Measurements from ENCODE around the gene SENP1. TPM values are rescaled to one million over a fixed set of nuclear protein-coding genes. Genes with fewer than 3 reads are reported as not detected.

SENP1 gene
- total RNA-seq, 1 experiment from 2014 or later = 41.6 TPM

- no TSS peak for BruUV-seq (replicated peaks)
- Histone ChIP-seq H3K4me3 (ENCODE audit: low read depth, low read length, poor library complexity, severe bottlenecking) (no peak overlapping the region), H3K27ac (ENCODE audit: low read depth, low read length, poor library complexity, severe bottlenecking) (no peak overlapping the region), H3K36me3 (ENCODE audit: insufficient read depth, low read length, poor library complexity, severe bottlenecking) (peaks cover 43% of the 10 kb centered on the region), H3K27me3 (replicated peaks; ENCODE audit: insufficient read depth, low read depth, low read length, poor library complexity) (no peaks in the 10 kb centered on the region), H3K9me3 (ENCODE audit: low read depth, low read length, poor library complexity, severe bottlenecking) (no peaks in the 10 kb centered on the region), H3K4me1 (ENCODE audit: insufficient read depth, low read length, poor library complexity, severe bottlenecking) (no peaks in the 10 kb centered on the region)
- DNase-seq (ENCODE audit: low spot score) = no peak
- TF ChIP-seq CTCF (conservative IDR thresholded peaks at IDR 0.05; ENCODE audit: low read depth, low read length) = no peak
- no peak for TF ChIP-seq EZH2 (IDR thresholded peaks at IDR 0.05; ENCODE audit: borderline replicate concordance, low read depth, low read length, poor library complexity, severe bottlenecking)
- ChIA-PET CTCF (no interaction called here), POLR2A (ENCODE audit: low non-redundant PET) (no interaction called here)
- intact Hi-C loops (cut with micrococcal nuclease; ENCODE audit: unreplicated experiment) = no loop called here
Observed at GRCh38 chr12:48072266-48072665, 33.6 kb downstream of the SENP1 start.

GRCh38 chr12:48071808-48072207 is 34.1 kb downstream of the SENP1 start:
- no peak for TF ChIP-seq CTCF (conservative IDR thresholded peaks at IDR 0.05; ENCODE audit: low read depth, low read length)
- TF ChIP-seq EZH2 (IDR thresholded peaks at IDR 0.05; ENCODE audit: borderline replicate concordance, low read depth, low read length, poor library complexity, severe bottlenecking) = no peak
- peaks cover 47% of the 10 kb centered on the region for H3K36me3 ChIP-seq (ENCODE audit: insufficient read depth, low read length, poor library complexity, severe bottlenecking)
- no peaks in the 10 kb centered on the region for H3K4me1 ChIP-seq (ENCODE audit: insufficient read depth, low read length, poor library complexity, severe bottlenecking)
- H3K27ac ChIP-seq (ENCODE audit: low read depth, low read length, poor library complexity, severe bottlenecking) = no peak overlapping the region
- ChIA-PET CTCF (no interaction called here), POLR2A (ENCODE audit: low non-redundant PET) (interaction anchor here (0.5 kb wide), 1 partner anchor 34 kb away, joined by 3 read pairs; the partner anchor contains the start of gene SENP1)
- DNase-seq (ENCODE audit: low spot score) = no peak
- BruUV-seq (replicated peaks) = no TSS peak
- no peaks in the 10 kb centered on the region for H3K27me3 ChIP-seq (replicated peaks; ENCODE audit: insufficient read depth, low read depth, low read length, poor library complexity)
- H3K9me3 ChIP-seq (ENCODE audit: low read depth, low read length, poor library complexity, severe bottlenecking) = no peaks in the 10 kb centered on the region
- no peak overlapping the region for H3K4me3 ChIP-seq (ENCODE audit: low read depth, low read length, poor library complexity, severe bottlenecking)
- intact Hi-C loops (cut with micrococcal nuclease; ENCODE audit: unreplicated experiment) = no loop called here

- H3K4me1 ChIP-seq (ENCODE audit: insufficient read depth, low read length, poor library complexity, severe bottlenecking) = no peaks in the 10 kb centered on the region
- POLR2A ChIA-PET (ENCODE audit: low non-redundant PET) = no interaction called here
- no TSS peak for BruUV-seq (replicated peaks)
- DNase-seq (ENCODE audit: low spot score) = no peak
- no peak overlapping the region for H3K27ac ChIP-seq (ENCODE audit: low read depth, low read length, poor library complexity, severe bottlenecking)
- CTCF ChIA-PET = no interaction called here
- no peaks in the 10 kb centered on the region for H3K27me3 ChIP-seq (replicated peaks; ENCODE audit: insufficient read depth, low read depth, low read length, poor library complexity)
- intact Hi-C loops (cut with micrococcal nuclease; ENCODE audit: unreplicated experiment) = no loop called here
- H3K4me3 ChIP-seq (ENCODE audit: low read depth, low read length, poor library complexity, severe bottlenecking) = no peak overlapping the region
- H3K36me3 ChIP-seq (ENCODE audit: insufficient read depth, low read length, poor library complexity, severe bottlenecking) = peaks cover 54% of the 10 kb centered on the region
- H3K9me3 ChIP-seq (ENCODE audit: low read depth, low read length, poor library complexity, severe bottlenecking) = no peaks in the 10 kb centered on the region
- TF ChIP-seq EZH2 (IDR thresholded peaks at IDR 0.05; ENCODE audit: borderline replicate concordance, low read depth, low read length, poor library complexity, severe bottlenecking) = no peak
- TF ChIP-seq CTCF (conservative IDR thresholded peaks at IDR 0.05; ENCODE audit: low read depth, low read length) = no peak
Observed at GRCh38 chr12:48070731-48071130, 35.1 kb downstream of the SENP1 start.
